Occipital lobe (tissue), 3 donors: Measurements from ENCODE around the gene B3GAT3. TPM values are rescaled to one million over a fixed set of nuclear protein-coding genes. Genes with fewer than 3 reads are reported as not detected.
"Not testable (repeated sequence)": the region's sequence is repeated elsewhere in the genome, so short reads cannot be mapped to it uniquely, and the experiment has no call there.

ENCODE experiments used
- DNase-seq: peaks from one replicate; lab custom pipeline; 2025; lab: John Stamatoyannopoulos, UW
- small RNA-seq: library from RNA; depleted of rRNA; stranded (forward); fragments of <200 nt; gene quantifications from one replicate; pipeline ENCODE3, GENCODE V24; 2014
- total RNA-seq: library from RNA; depleted of rRNA; stranded (reverse); fragments of >200 nt; gene quantifications from one replicate; pipeline ENCODE4 v1.2.3, GENCODE V29; 2014

B3GAT3 gene
- total RNA-seq, 1 donor from 2014 or later = 21.4 TPM

DNA sequence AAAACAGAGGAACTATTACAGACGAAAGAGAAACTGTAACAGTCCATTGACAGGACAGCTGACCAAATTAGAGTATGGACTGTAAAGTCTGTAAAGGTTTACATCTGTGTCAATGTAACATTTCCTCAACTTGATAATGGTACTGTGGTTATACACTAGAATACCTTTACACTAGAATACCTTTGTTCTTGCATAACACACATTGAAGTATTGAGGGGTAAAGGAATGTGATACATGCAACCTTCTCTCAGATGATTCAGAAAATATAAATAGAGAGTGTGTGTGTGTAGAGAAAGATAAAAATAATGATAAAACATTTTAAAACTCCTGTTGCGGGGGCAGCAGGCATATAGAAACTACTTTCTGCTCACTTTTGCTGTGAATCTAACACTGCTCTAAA, 42.5 kb downstream of the B3GAT3 start:
- DNase-seq = no peak

DNA sequence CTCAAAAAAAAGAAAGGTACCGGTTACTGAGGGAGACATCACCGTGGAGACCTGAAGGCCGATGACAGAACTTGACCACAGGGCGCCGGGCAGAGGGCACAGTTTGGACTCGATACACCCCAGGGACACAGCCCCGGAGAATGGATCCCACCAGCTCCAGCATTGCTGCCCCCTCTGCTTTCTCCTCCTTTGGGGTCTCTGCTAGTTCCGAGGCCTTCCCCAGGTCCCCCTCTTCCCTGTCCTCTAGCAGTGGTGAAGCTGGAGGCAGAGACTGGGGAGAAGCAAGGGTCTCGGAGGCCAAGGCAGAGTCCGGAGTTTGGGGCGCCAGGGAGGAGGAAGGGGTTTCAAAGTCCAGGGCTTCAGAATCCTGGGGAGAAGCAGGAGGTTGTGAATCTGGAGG, 43.2 kb downstream of the B3GAT3 start:
- no peak for DNase-seq

DNA sequence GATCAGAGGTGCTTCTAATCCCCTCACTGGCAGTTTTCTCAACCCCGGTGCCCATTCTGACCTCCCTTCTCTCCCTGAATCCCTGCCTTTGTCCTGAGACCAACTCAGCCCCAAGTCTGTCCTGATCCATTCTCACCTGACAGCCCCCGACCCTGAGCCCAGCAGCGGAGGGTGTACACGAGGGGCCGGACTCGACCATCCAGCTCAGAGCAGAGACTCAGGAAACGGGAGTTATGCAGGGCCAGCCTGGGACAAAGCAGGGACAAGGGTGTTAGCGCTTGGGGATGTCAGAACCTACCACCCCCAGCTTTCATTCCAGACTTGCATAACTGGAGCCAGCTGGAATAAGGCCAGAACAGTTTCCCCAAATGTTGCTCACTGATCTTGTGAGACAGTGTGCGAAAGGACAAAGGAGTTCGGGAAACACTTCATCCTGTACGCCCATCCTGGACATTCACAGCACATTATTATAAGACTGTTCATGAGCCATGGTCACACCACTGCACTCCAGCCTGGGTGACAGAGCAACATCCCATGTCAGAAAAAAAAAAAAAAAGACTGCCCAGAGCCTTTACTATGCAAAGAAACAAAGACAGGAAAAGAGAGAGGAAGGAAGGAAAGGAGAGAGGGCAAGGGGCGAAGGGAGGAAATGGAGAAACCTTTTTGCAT, 44.6 kb downstream of the B3GAT3 start:
- no peak for DNase-seq

DNA sequence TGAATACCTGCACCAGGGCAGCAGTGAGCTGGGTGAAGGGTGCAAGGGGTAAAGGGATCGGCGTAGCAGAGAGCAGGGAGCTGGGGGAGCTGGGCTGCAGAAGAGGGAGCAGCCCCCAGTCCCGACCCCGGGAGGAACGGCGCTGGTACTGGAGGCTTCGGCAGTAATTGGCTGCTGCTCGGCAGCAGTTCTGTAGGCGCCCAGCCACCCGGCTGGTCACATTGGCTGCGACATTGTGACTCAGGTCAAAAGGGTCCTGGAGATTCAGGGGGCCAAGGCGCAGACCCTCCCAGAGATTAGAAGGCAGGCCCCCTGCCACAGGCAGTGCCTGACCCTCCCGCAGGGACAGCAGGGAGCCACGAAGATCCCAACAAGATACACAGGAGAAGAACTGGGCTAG, 45.9 kb downstream of the B3GAT3 start:
- DNase-seq = no peak

DNA sequence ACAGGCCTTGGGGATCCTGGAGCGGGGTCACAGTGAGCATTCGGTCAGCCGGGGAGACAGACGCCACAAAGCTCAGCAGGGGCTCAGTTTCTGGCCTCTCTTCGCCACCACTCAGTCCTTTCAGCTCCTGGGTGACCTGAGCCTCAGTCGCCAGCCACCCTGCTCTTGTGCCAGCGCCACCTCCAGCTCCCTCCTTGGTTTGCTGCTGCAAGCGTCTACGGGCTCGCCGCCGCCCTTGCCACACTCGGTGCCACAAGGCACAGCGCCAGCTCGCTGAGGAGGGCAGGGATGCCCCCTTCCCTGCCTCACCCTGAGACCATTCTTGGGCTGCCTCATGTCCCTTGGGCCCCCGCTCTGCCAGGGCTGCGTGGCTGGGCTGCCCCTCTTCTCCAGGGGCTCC, 46.6 kb downstream of the B3GAT3 start:
- no peak for DNase-seq

DNA sequence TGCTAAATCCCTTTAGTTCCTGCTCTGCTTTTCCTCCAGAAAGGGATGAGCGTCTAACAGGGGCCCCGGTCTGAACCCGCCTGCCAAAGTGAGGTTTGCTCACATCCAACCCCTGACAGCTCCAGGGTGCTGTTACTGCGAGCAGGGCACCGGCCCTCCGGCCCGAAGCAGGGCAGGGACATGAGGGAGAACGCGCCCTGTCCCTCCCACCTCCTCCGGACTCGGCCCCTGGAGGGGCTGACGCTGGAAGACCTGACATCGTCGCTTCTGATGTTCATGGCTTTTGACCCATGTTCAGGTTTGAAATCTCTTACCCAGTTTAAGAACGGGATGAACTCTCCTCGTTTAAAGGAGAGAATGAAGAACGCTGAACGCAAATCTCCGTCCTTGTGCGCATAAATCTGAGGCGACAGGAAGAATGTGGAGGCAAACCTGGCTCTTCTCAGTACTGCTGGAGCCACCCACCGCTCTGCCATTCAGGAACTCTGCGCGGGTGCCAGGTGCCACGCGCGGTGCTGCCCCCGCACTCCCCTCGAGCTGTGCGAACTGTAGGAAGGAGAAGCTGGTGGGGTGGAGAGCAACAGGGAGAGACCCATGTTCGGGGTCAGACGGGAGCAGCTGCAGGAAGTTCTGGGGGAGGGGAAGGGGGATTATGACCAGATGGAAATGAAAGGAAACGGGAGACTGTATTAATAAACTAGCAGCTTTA, 47.3 kb downstream of the B3GAT3 start:
- no peak for DNase-seq

DNA sequence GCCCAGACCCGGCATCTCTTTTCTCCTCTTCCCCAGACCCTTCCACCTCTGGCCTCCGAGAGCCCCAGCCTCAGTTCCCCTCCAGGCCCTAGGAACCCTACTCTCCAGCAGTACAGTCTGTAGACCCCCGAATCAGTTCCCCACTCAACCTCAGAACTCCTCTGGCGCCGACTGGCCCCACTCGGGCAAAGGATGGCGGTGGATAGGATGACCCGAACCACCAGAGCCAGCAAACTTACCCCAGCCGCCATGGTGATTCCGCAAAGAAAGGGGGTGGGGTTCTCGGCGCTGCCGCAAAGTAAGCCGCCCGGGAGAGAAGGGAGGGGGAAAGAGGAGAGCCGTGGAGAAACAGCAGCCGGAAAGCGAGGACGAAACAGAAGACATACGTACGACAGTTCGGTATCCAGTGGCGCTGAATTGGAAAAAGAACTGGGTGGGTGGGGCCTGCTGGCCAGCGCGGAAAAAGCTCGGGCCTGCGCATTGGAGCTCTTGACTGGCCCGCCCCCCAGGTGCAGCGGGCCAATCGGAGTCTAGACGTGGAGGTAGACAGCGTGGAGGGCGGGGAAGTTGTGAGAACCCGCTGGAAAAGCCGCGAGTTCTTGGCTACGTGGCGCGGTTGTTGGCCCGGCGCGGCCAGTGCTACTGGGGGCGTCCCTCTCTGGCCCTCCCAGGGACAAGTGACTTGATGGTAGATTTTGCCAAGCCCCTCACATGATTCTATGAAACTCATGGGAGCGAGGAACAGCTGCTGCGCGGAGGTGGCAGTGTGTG, 48.0 kb downstream of the B3GAT3 start, which contains the start of gene EEF1G:
EEF1G (minus strand) TSS at position 300 of the 771 bp plus-strand sequence; CDS start at position 251, 49 bp downstream.
- peak; percentile 97 for DNase-seq

DNA sequence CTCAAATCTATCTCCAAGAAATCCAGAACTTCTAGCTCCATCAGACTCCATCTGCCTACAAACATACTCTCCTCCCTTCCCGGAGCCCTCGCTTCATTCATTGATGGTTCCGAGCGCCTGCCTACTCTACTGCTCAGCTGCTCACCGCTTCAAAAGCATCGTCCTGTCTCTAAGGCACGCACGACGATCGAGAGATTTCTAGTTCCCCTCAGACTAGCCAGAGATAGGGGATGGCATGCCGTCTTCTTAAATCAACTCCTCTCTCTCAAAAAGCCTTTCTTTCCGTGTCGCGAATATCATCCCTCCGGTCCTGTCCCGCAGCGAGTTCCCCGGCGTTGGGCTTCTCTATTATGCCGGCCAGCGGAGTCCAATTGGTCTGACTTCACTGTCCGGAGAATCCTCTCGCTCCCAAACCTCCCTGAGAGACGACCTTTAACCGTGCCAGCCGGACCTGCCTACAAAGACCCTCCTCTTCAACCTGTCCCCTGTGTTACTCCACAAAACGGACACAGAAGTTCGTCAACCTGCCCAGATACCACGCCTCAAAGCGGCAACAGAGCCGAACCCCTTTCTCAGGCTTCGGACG, 48.7 kb downstream of the B3GAT3 start:
- no peak for DNase-seq

DNA sequence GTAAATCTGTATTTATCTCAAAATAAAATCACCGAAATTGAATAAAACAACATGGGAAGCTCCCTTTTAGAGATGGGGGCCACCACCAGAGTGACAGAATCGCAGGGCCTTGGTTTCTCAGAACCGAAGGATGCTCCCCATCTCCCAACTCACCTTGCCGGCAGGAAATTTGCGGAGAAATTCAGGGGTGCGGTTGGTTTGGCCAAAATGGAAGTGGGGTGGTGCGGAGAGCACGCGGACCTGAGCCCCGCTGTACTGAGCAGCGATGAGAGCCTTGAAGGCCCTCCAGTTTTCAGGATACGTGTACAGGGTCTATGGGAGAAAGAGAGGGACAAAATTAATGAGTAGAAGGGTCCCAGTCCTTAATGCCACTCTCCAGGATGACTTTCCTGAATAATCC, 49.4 kb downstream of the B3GAT3 start:
- no peak for DNase-seq

DNA sequence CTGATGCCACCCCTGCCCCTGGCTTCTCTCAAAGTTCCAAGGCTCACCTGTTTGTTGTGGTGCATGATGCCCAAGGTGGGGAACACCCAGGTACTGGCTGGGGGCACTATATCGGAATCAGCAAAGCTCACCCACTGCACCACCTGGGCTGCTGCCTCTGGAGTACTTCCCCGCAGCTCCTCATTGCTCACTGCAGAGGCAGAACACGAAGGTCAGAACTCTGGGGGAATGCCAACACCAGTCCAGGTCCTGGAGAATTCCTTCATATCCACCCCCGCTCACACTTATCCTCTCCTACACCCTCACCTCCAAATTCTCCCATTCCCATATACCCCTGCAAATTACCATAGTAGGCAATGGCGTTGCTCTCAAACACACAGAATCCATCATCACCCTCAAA, 50.3 kb downstream of the B3GAT3 start:
- not testable (repeated sequence) for DNase-seq

DNA sequence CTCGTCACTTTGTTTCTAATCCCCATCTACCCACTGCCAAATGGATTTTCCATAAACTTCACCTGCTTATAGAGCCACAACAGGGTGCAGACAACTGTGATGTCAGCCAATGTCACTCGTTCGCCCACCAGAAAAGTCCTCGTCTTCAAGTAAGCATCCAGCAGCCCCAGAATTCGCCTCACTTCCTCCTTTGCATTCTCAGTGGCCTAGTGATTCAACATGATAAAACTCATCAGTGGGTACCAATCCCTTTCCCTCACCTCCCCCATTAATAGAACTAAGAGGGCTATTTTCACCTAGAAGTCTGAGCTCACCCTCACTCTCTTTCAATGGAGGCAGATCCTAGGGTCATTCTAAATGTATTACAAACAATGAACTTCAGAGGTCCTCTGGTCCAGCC, 50.9 kb downstream of the B3GAT3 start:
- DNase-seq = not testable (repeated sequence)

DNA sequence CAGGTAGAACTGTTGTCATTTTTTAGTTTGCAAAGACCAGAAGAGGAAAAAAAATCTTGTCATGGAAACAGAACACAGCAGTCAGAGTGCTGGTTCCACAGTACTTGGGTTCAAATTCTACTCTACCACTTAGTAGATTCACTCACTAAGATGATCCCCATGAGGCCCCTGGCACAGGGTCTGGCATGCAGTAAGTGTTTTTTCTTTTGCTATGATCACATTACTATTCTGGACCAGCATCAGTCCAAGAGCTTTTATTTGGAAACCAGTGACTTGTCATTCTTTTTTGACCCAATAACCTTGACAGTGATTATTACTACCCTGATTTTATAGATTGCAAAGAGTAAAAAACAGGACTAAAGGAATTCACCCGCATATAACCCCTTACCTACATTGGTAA, 52.2 kb downstream of the B3GAT3 start:
- no peak for DNase-seq

DNA sequence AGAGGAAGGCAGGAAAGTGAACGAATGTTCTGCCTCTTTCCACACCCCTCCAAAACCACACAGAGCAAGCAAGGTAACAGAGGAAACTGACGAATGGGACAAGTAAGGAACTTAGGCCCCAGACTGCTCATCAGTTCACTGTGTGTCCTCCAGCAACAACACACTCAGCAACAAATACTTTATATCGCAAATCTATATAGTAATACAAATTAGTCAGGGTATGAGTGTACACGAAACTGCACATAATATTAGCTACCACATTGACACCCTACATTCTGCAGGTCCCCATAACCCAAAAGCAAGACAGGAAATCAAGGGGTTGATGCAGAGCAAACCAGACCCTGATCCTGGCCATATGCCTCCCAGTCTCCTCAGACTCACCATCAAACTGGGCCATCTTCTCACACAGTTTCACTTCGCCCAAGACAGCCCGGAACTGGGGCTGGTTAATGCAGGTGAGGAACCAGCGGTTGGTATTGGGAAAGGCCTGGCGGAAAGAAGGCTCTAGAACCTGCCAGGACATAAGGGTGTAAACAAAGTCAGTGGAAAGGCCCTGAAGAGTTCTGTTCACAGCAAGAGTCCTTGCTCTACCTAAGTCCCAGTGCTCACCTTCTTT, 54.7 kb downstream of the B3GAT3 start:
- DNase-seq = no peak

DNA sequence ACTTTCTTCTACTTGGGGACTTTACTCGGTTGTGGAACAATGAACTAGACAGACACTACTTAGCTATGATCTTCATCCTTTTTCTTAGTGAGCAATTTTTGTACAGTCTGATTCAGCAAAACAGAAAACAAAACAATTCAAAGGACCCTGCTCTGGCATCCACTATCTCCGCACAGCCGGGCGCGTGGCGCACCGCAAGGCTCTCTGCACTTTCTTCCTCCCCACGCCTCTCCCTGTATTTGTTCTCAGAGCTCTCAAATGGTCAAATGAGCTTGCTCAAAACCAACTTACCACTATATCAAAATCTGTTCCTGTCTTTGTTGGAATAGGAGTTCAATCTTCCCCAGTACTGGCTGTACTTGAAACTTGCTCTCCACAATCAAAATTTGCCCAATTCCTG, 55.5 kb downstream of the B3GAT3 start:
- DNase-seq = no peak

Small RNA genes lying within 50 kb of the gene (small RNA-seq; reads per million reads assigned to genes)
- gene AP001458.1 (not detected), gene MIR6747 (0.26 reads per million), gene SNORA57 (not detected)

Other genes starting within 250 kb of the B3GAT3 start
- gene SCGB1A1, start 203.0 kb downstream of the B3GAT3 start, total RNA-seq = not detected
- 18.6 TPM for gene AHNAK, start 75.2 kb downstream of the B3GAT3 start, total RNA-seq
- 1,633 TPM for gene EEF1G, start 48.1 kb downstream of the B3GAT3 start, total RNA-seq
- 4.5 TPM for gene TUT1, start 30.5 kb downstream of the B3GAT3 start, total RNA-seq
- gene MTA2, start 20.1 kb downstream of the B3GAT3 start, total RNA-seq = 129 TPM
- 4.5 TPM for gene EML3, start 9.2 kb downstream of the B3GAT3 start, total RNA-seq
- 3.1 TPM for gene ROM1, start 8.7 kb downstream of the B3GAT3 start, total RNA-seq
- 61.8 TPM for gene GANAB, start 24.6 kb upstream of the B3GAT3 start, total RNA-seq
- 20.3 TPM for gene INTS5, start 31.3 kb upstream of the B3GAT3 start, total RNA-seq
- 23.7 TPM for gene C11orf98, start 43.2 kb upstream of the B3GAT3 start, total RNA-seq
- gene CSKMT, start 43.3 kb upstream of the B3GAT3 start, total RNA-seq = 11.5 TPM
- gene UQCC3, start 49.7 kb upstream of the B3GAT3 start, total RNA-seq = 6.9 TPM
- 0.94 TPM for gene LBHD1, start 50.3 kb upstream of the B3GAT3 start, total RNA-seq
- 91.4 TPM for gene UBXN1, start 57.1 kb upstream of the B3GAT3 start, total RNA-seq
- gene LRRN4CL, start 67.5 kb upstream of the B3GAT3 start, total RNA-seq = 0.16 TPM
- gene BSCL2, start 85.4 kb upstream of the B3GAT3 start, total RNA-seq = 133 TPM
- 20.0 TPM for gene GNG3, start 85.7 kb upstream of the B3GAT3 start, total RNA-seq
- 17.0 TPM for gene HNRNPUL2, start 105.5 kb upstream of the B3GAT3 start, total RNA-seq
- 23.7 TPM for gene TTC9C, start 106.5 kb upstream of the B3GAT3 start, total RNA-seq
- 20.1 TPM for gene ZBTB3, start 132.2 kb upstream of the B3GAT3 start, total RNA-seq
- gene POLR2G, start 139.6 kb upstream of the B3GAT3 start, total RNA-seq = 47.1 TPM
- 17.2 TPM for gene TAF6L, start 149.4 kb upstream of the B3GAT3 start, total RNA-seq
- gene TMEM179B, start 165.4 kb upstream of the B3GAT3 start, total RNA-seq = 20.9 TPM
- gene TMEM223, start 170.0 kb upstream of the B3GAT3 start, total RNA-seq = 15.9 TPM
- 13.1 TPM for gene NXF1, start 183.5 kb upstream of the B3GAT3 start, total RNA-seq
- 32.8 TPM for gene STX5, start 210.1 kb upstream of the B3GAT3 start, total RNA-seq
- gene TEX54, start 210.9 kb upstream of the B3GAT3 start, total RNA-seq = not detected
- 47.9 TPM for gene WDR74, start 217.6 kb upstream of the B3GAT3 start, total RNA-seq